H9 (cell line): ENCODE results near the gene KIAA1671. TPM values are rescaled to one million over a fixed set of nuclear protein-coding genes. Genes with fewer than 3 reads are reported as not detected.

ENCODE experiments used
- DNase-seq: peaks from one replicate; pipeline ENCODE4 v3.0.0-alpha.2; 2017
- H2AFZ ChIP-seq: one replicate; pipeline ENCODE4 v1.6.1; 2013; ENCODE audit warnings: mild to moderate bottlenecking, low read length, control low read depth, moderate library complexity
- H2AK5ac ChIP-seq: 2 replicates; pipeline ENCODE4 v1.6.1; 2013; ENCODE audit warnings: low read length, control low read depth, mixed read lengths; ENCODE audit not compliant: insufficient read length
- H2BK120ac ChIP-seq: one replicate; pipeline ENCODE4 v1.6.1; 2013; ENCODE audit warnings: low read depth, mild to moderate bottlenecking, low read length, control low read depth, inconsistent platforms; ENCODE audit not compliant: poor library complexity, severe bottlenecking
- H2BK12ac ChIP-seq: 2 replicates; pipeline ENCODE4 v1.6.1; 2013; ENCODE audit warnings: low read length, control low read depth, mixed read lengths, low read depth; ENCODE audit not compliant: insufficient read length
- H2BK15ac ChIP-seq: 2 replicates; pipeline ENCODE4 v1.6.1; 2013; ENCODE audit warnings: low read depth, low read length, control low read depth
- H2BK20ac ChIP-seq: one replicate; pipeline ENCODE4 v1.6.1; 2013; ENCODE audit warnings: low read depth, mild to moderate bottlenecking, low read length, control low read depth, inconsistent platforms; ENCODE audit not compliant: poor library complexity, severe bottlenecking
- H2BK5ac ChIP-seq: 2 replicates; pipeline ENCODE4 v1.6.1; 2013; ENCODE audit warnings: low read length, control low read depth, mixed read lengths; ENCODE audit not compliant: insufficient read length
- H3K14ac ChIP-seq: 2 replicates; pipeline ENCODE4 v1.6.1; 2013; ENCODE audit warnings: low read length, control low read depth; ENCODE audit not compliant: insufficient read depth
- H3K18ac ChIP-seq: 2 replicates; pipeline ENCODE4 v1.6.1; 2013; ENCODE audit warnings: low read depth, mild to moderate bottlenecking, mixed read lengths, low read length, control low read depth; ENCODE audit not compliant: insufficient read length
- H3K23ac ChIP-seq: 2 replicates; pipeline ENCODE4 v1.6.1; 2013; ENCODE audit warnings: low read length, control low read depth, mixed read lengths, low read depth; ENCODE audit not compliant: insufficient read length
- H3K23me2 ChIP-seq: 2 replicates; pipeline ENCODE4 v1.6.1; 2013; ENCODE audit warnings: low read depth, mild to moderate bottlenecking, mixed read lengths, low read length, control low read depth; ENCODE audit not compliant: insufficient read length, poor library complexity, severe bottlenecking
- H3K27ac ChIP-seq: 2 replicates; pipeline ENCODE4 v1.5.1; 2013; ENCODE audit warnings: low read length, control low read depth, mixed read lengths, low read depth; ENCODE audit not compliant: insufficient read length
- H3K27me3 ChIP-seq: 2 replicates; pipeline ENCODE4 v1.6.1; 2013; ENCODE audit warnings: low read length, control low read depth, inconsistent platforms; ENCODE audit not compliant: insufficient read depth
- H3K4ac ChIP-seq: 2 replicates; pipeline ENCODE4 v1.6.1; 2013; ENCODE audit warnings: low read depth, mild to moderate bottlenecking, control low read depth, inconsistent platforms, low read length, moderate library complexity
- H3K4me1 ChIP-seq: 2 replicates; pipeline ENCODE4 v1.6.1; 2013; ENCODE audit warnings: low read length, control low read depth, inconsistent platforms; ENCODE audit not compliant: insufficient read depth
- H3K4me2 ChIP-seq: 2 replicates; pipeline ENCODE4 v1.6.1; 2013; ENCODE audit warnings: low read length, control low read depth, mixed read lengths; ENCODE audit not compliant: insufficient read length, insufficient read depth
- H3K56ac ChIP-seq: 2 replicates; pipeline ENCODE4 v1.6.1; 2013; ENCODE audit warnings: low read depth, mild to moderate bottlenecking, mixed read lengths, low read length, control low read depth; ENCODE audit not compliant: insufficient read length
- H3K79me1 ChIP-seq: 2 replicates; pipeline ENCODE4 v1.6.1; 2013; ENCODE audit warnings: low read depth, mild to moderate bottlenecking, moderate library complexity, low read length, control low read depth, inconsistent platforms; ENCODE audit not compliant: insufficient read depth, poor library complexity, severe bottlenecking
- H3K79me2 ChIP-seq: 2 replicates; pipeline ENCODE4 v1.6.1; 2013; ENCODE audit warnings: low read length, control low read depth, inconsistent platforms; ENCODE audit not compliant: insufficient read depth
- H3K9ac ChIP-seq: 2 replicates; pipeline ENCODE4 v1.6.1; 2013; ENCODE audit warnings: low read length, control low read depth, mixed read lengths; ENCODE audit not compliant: insufficient read length; ENCODE audit errors: extremely low read depth
- H3K9me3 ChIP-seq: one replicate; pipeline ENCODE4 v1.6.1; 2013; ENCODE audit warnings: low read depth, low read length, inconsistent platforms; ENCODE audit not compliant: control insufficient read depth
- H3T11ph ChIP-seq: one replicate; pipeline ENCODE4 v1.6.1; 2013; ENCODE audit warnings: mild to moderate bottlenecking, low read length, control low read depth, inconsistent platforms
- H4K20me1 ChIP-seq: one replicate; pipeline ENCODE4 v1.6.1; 2013; ENCODE audit not compliant: control insufficient read depth, insufficient read length, insufficient read depth
- H4K5ac ChIP-seq: 2 replicates; pipeline ENCODE4 v1.6.1; 2013; ENCODE audit warnings: low read depth, mild to moderate bottlenecking, mixed read lengths, low read length, control low read depth; ENCODE audit not compliant: insufficient read length
- H4K8ac ChIP-seq: replicated peaks from 2 replicates; pipeline ENCODE4 v1.6.1; 2013; ENCODE audit warnings: low read length, control low read depth, mixed read lengths, low read depth; ENCODE audit not compliant: insufficient read length
- H4K91ac ChIP-seq: 2 replicates; pipeline ENCODE4 v1.6.1; 2013; ENCODE audit warnings: low read depth, mild to moderate bottlenecking, moderate library complexity, mixed read lengths, low read length, control low read depth; ENCODE audit not compliant: insufficient read length
- H3K27ac Mint-ChIP-seq, 3 experiments: 2 replicates in 2 of 3; 3 replicates in 1 of 3; pipeline ENCODE4 v1.8.0; 2020 to 2021; ENCODE audit warnings: mixed read lengths in 3 of 3, mild to moderate bottlenecking in 1 of 3, moderate library complexity in 1 of 3
- H3K27me3 Mint-ChIP-seq: 2 replicates; pipeline ENCODE4 v1.8.0; 2021; ENCODE audit warnings: low read depth, mild to moderate bottlenecking, moderate library complexity, mixed read lengths
- H3K36me3 Mint-ChIP-seq, 3 experiments: 2 replicates in 2 of 3; 3 replicates in 1 of 3; pipeline ENCODE4 v1.8.0; 2020 to 2021; ENCODE audit warnings: low read depth in 3 of 3, mixed read lengths in 3 of 3; ENCODE audit not compliant: insufficient read depth in 1 of 3
- H3K4me1 Mint-ChIP-seq, 2 experiments: 2 replicates each; pipeline ENCODE4 v1.8.0; 2020; ENCODE audit warnings: mixed read lengths in 2 of 2
- H3K4me3 Mint-ChIP-seq, 2 experiments: 2 replicates in 1 of 2; 3 replicates in 1 of 2; pipeline ENCODE4 v1.8.0; 2020 to 2021; ENCODE audit warnings: mild to moderate bottlenecking in 2 of 2, mixed read lengths in 2 of 2, moderate library complexity in 1 of 2
- H3K9me3 Mint-ChIP-seq, 2 experiments: 2 replicates in 1 of 2; 3 replicates in 1 of 2; pipeline ENCODE4 v1.8.0; 2020; ENCODE audit warnings: mild to moderate bottlenecking in 2 of 2, mixed read lengths in 2 of 2, moderate library complexity in 1 of 2
- CTCF ChIP-seq: fragments of 200-600 bp; sonication (generic); conservative IDR thresholded peaks from 3 replicates; pipeline ENCODE4 v1.8.0; 2021; ENCODE audit warnings: antibody characterized with exemption, mild to moderate bottlenecking
- WGBS: extraction: QIAGEN DNeasy Blood & Tissue Kit; methylation state at CpG from one replicate; pipeline ENCODE4 v1.1.7; 2013; ENCODE audit warnings: missing lambda C conversion rate, low lambda C conversion rate, mixed read lengths; ENCODE audit not compliant: insufficient read length; ENCODE audit errors: extremely low coverage; 5-methylcytosine and 5-hydroxymethylcytosine counted together
- total RNA-seq: library from RNA; stranded (reverse); gene quantifications from 2 replicates; pipeline ENCODE4 v1.2.1, GENCODE V29; 2021

KIAA1671 gene
- total RNA-seq, 1 experiment from 2014 or later = 22.6 TPM

DNA sequence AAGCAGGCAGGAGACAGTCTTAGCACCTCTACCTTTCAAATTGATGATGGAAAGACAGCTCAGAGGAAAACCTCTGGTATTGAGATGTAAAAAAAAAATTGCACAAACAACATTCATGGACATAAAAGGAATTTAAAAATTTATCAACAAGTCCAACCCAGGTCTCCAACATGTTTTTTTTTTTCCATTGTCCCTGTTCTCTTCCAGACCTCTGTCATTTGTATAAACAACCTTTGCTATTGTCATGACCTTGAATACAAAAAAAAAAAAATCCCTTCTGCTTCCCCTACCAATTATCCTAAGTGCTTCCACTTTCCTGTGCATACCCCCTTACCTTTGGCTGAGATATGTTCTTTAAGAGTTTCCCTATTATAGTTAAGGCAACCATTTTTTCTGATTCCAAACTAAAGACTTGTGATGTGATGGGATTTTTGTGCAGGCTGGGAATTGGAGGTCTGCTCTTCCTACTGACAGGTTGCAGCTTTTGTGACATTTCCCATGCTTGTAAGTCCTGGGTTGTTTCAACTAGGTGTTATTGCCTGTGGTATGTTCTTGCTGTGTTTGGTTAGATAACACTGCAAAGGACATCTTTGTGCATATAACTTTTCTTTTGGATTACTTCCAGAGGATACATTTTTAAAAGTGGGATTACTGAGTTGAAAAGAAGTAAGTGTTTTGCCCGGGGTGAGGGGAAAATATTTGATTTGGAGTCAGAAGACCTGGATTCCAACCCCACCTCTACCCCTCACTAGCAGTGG is 67.1 kb downstream of the KIAA1671 start:
- Histone ChIP-seq H3K23ac (no peak overlapping the region), H3T11ph (no peak overlapping the region), H2AK5ac (no peak overlapping the region), H2BK12ac (no peak overlapping the region), H2AFZ (no peak overlapping the region), H2BK120ac (no peak overlapping the region), H3K4me1 (peaks cover 2% of the 10 kb centered on the region; the same call in 1 of the 2 replicates), H4K20me1 (no peaks in the 10 kb centered on the region), H3K79me1 (no peaks in the 10 kb centered on the region), H3K27ac (no peak overlapping the region), H3K23me2 (no peaks in the 10 kb centered on the region), H3K79me2 (no peaks in the 10 kb centered on the region), H4K91ac (no peak overlapping the region), H3K4ac (no peak overlapping the region), H3K27me3 (no peaks in the 10 kb centered on the region), H3K18ac (no peak overlapping the region), H3K9ac (no peak overlapping the region), H3K9me3 (no peaks in the 10 kb centered on the region), H2BK5ac (no peak overlapping the region), H3K14ac (no peak overlapping the region), H4K5ac (no peak overlapping the region), H4K8ac (no peak overlapping the region), H3K56ac (no peak overlapping the region), H2BK15ac (no peak overlapping the region), H2BK20ac (no peak overlapping the region), H3K4me2 (no peak overlapping the region)
- peaks cover 6 to 7% of the 10 kb centered on the region in 2 experiments; a peak in 4 of 5 replicates for H3K9me3 Mint-ChIP-seq
- H3K4me1 Mint-ChIP-seq = peaks cover 30 to 38% of the 10 kb centered on the region in 2 experiments
- H3K4me3 Mint-ChIP-seq = no peak overlapping the region
- no peak for DNase-seq
- no peaks in the 10 kb centered on the region for H3K27me3 Mint-ChIP-seq
- WGBS = no CpG with 5 or more reads among the region's 1 CpG
- peaks cover 10 to 18% (median 11%) of the 10 kb centered on the region in 3 experiments for H3K36me3 Mint-ChIP-seq
- H3K27ac Mint-ChIP-seq = no peak overlapping the region; a peak in 2 of 7 replicates
- no peak for TF ChIP-seq CTCF
